MM.1S (cell line): ENCODE measurements around the gene CARS2.

Experiments
- DNase-seq: peaks from one replicate; pipeline ENCODE4 v3.0.0-alpha.2; 2015
- H2AFZ ChIP-seq: fragments of 300-600 bp; sonication (generic); 2 replicates; pipeline ENCODE4 v1.6.0; 2016; ENCODE audit warnings: antibody characterized with exemption, low read length
- H3F3A ChIP-seq: fragments of 300-600 bp; sonication (generic); 2 replicates; pipeline ENCODE4 v1.6.1; 2016; ENCODE audit warnings: mild to moderate bottlenecking, antibody characterized with exemption, low read length, moderate library complexity, mixed read lengths; ENCODE audit not compliant: insufficient read depth
- H3K27ac ChIP-seq: fragments of 300-600 bp; sonication (generic); 2 replicates; pipeline ENCODE4 v1.5.1; 2016; ENCODE audit warnings: mild to moderate bottlenecking, low read length
- H3K27me3 ChIP-seq: fragments of 300-600 bp; sonication (generic); replicated peaks from 2 replicates; pipeline ENCODE4 v1.6.0; 2016; ENCODE audit warnings: low read length; ENCODE audit not compliant: insufficient read depth
- H3K36me3 ChIP-seq: fragments of 300-600 bp; sonication (generic); replicated peaks from 2 replicates; pipeline ENCODE4 v1.6.1; 2016; ENCODE audit warnings: mild to moderate bottlenecking, low read length, mixed read lengths; ENCODE audit not compliant: insufficient read depth
- H3K4me1 ChIP-seq: fragments of 300-600 bp; sonication (generic); 2 replicates; pipeline ENCODE4 v1.6.1; 2016; ENCODE audit warnings: low read length, mixed read lengths
- H3K4me2 ChIP-seq: fragments of 300-600 bp; sonication (generic); 2 replicates; pipeline ENCODE4 v1.6.0; 2016; ENCODE audit warnings: low read depth, low read length
- H3K4me3 ChIP-seq: fragments of 300-600 bp; sonication (generic); 2 replicates; pipeline ENCODE4 v1.5.1; 2016; ENCODE audit warnings: low read length, mixed read lengths
- H3K79me2 ChIP-seq: fragments of 300-600 bp; sonication (generic); 2 replicates; pipeline ENCODE4 v1.6.1; 2016; ENCODE audit warnings: mixed run types, low read length, mixed read lengths
- H3K9ac ChIP-seq: fragments of 300-600 bp; sonication (generic); 2 replicates; pipeline ENCODE4 v1.6.1; 2016; ENCODE audit warnings: low read length, mixed read lengths
- H3K9me2 ChIP-seq: fragments of 300-600 bp; sonication (generic); replicated peaks from 2 replicates; pipeline ENCODE4 v1.6.1; 2016; ENCODE audit warnings: mild to moderate bottlenecking, low read length, mixed read lengths; ENCODE audit not compliant: insufficient read depth
- H3K9me3 ChIP-seq: fragments of 300-600 bp; sonication (generic); replicated peaks from 2 replicates; pipeline ENCODE4 v1.6.1; 2016; ENCODE audit warnings: mild to moderate bottlenecking, low read length, mixed read lengths; ENCODE audit not compliant: insufficient read depth
- H4K20me1 ChIP-seq: fragments of 300-600 bp; sonication (generic); 2 replicates; pipeline ENCODE4 v1.6.1; 2016; ENCODE audit warnings: mild to moderate bottlenecking, low read length, moderate library complexity, mixed read lengths; ENCODE audit not compliant: insufficient read depth
- CTCF ChIP-seq: fragments of 300-600 bp; sonication (generic); IDR thresholded peaks from 2 replicates; pipeline ENCODE4 v1.5.1; 2016; ENCODE audit warnings: antibody characterized with exemption, low read length, mixed read lengths
- EZH2 ChIP-seq: fragments of 300-600 bp; sonication (generic); optimal IDR thresholded peaks from 2 replicates; pipeline ENCODE3; 2017; ENCODE audit warnings: low read depth, mild to moderate bottlenecking, antibody characterized with exemption, low read length, mixed read lengths
- EZH2phosphoT487 ChIP-seq: fragments of 300-600 bp; sonication (generic); IDR thresholded peaks from 2 replicates; pipeline ENCODE4 v1.6.1; 2018; ENCODE audit warnings: antibody characterized with exemption, low read length

The CARS2 gene

GRCh38 chr13:110683921-110684320 lies 22.0 kb downstream of the CARS2 start:
- Histone ChIP-seq H3K9ac (no peak overlapping the region), H3K4me3 (no peak overlapping the region), H3F3A (no peaks in the 10 kb centered on the region), H3K27me3 (no peaks in the 10 kb centered on the region), H3K27ac (no peak overlapping the region), H2AFZ (no peak overlapping the region), H3K4me1 (no peaks in the 10 kb centered on the region), H3K9me2 (no peaks in the 10 kb centered on the region), H3K9me3 (no peaks in the 10 kb centered on the region), H3K4me2 (no peak overlapping the region), H3K79me2 (no peaks in the 10 kb centered on the region), H4K20me1 (no peaks in the 10 kb centered on the region), H3K36me3 (no peaks in the 10 kb centered on the region)
- DNase-seq, result no peak
- TF ChIP-seq EZH2phosphoT487 (no peak), CTCF (no peak), EZH2 (no peak)

- no peaks in the 10 kb centered on the region for H3K4me1 ChIP-seq
- no peaks in the 10 kb centered on the region for H3K9me3 ChIP-seq
- no peaks in the 10 kb centered on the region for H3K36me3 ChIP-seq
- H3K27me3 ChIP-seq, result no peaks in the 10 kb centered on the region
- no peaks in the 10 kb centered on the region for H4K20me1 ChIP-seq
- TF ChIP-seq CTCF (peak; percentile 14; the same call in 1 of the 2 replicates), EZH2phosphoT487 (no peak)
- no peak for DNase-seq
- no peaks in the 10 kb centered on the region for H3K9me2 ChIP-seq
- no peak overlapping the region for H3K27ac ChIP-seq
- no peaks in the 10 kb centered on the region for H3F3A ChIP-seq
- H3K9ac ChIP-seq, result no peak overlapping the region
- no peaks in the 10 kb centered on the region for H3K79me2 ChIP-seq
- no peak overlapping the region for H2AFZ ChIP-seq
- H3K4me2 ChIP-seq, result no peak overlapping the region
- H3K4me3 ChIP-seq, result no peak overlapping the region
These were observed 22.6 kb downstream of the CARS2 start for GRCh38 chr13:110683203-110683883.

GRCh38 chr13:110682746-110683145 lies 23.2 kb downstream of the CARS2 start:
- H3K27me3 ChIP-seq, result no peaks in the 10 kb centered on the region
- H3K36me3 ChIP-seq, result no peaks in the 10 kb centered on the region
- TF ChIP-seq EZH2 (no peak), EZH2phosphoT487 (no peak), CTCF (no peak)
- no peaks in the 10 kb centered on the region for H3K9me3 ChIP-seq
- H3K27ac ChIP-seq, result no peak overlapping the region
- H4K20me1 ChIP-seq, result no peaks in the 10 kb centered on the region
- H3K4me3 ChIP-seq, result no peak overlapping the region
- H3K4me2 ChIP-seq, result no peak overlapping the region
- H3K79me2 ChIP-seq, result no peaks in the 10 kb centered on the region
- H3K9ac ChIP-seq, result no peak overlapping the region
- no peaks in the 10 kb centered on the region for H3K9me2 ChIP-seq
- H3K4me1 ChIP-seq, result no peaks in the 10 kb centered on the region
- H2AFZ ChIP-seq, result no peak overlapping the region
- no peaks in the 10 kb centered on the region for H3F3A ChIP-seq
- no peak for DNase-seq
